Caco-2 (cell line): ENCODE results near the gene GSG1L. TPM values are rescaled to one million over a fixed set of nuclear protein-coding genes. Genes with fewer than 3 reads are reported as not detected.

ENCODE experiments used
- BruUV-seq: library from RNA; stranded (reverse); fragments of 400-500 nt; replicated peaks from 2 replicates; lab custom pipeline; 2021; lab: Mats Ljungman, UMichigan
- CTCF ChIA-PET: fragments of 300-600 bp; sonication (Branson Sonifier 250); formaldehyde crosslinking; loops from one replicate; lab custom pipeline; 2022; ENCODE audit warnings: antibody characterized with exemption; lab: Charles Lee
- POLR2A ChIA-PET: fragments of 300-600 bp; sonication (Branson Sonifier 250); formaldehyde crosslinking; loops from one replicate; lab custom pipeline; 2022; ENCODE audit warnings: antibody characterized with exemption; lab: Charles Lee
- DNase-seq, 2 experiments: peaks; one replicate each; pipeline versions ENCODE4 v3.0.0 to v3.0.0-alpha.2; 2020 to 2022
- H3K27me3 ChIP-seq: replicated peaks from 2 replicates; pipeline ENCODE4 v1.6.0; 2011; ENCODE audit warnings: low read length; ENCODE audit not compliant: control insufficient read depth, insufficient read depth
- H3K36me3 ChIP-seq: 2 replicates; pipeline ENCODE4 v1.5.1; 2011; ENCODE audit warnings: low read length; ENCODE audit not compliant: control insufficient read depth, insufficient read depth
- H3K4me1 ChIP-seq: fragments of 250-450 bp; sonication (Bioruptor Pico); 2 replicates; pipeline ENCODE4 v1.5.1; 2020; ENCODE audit warnings: mild to moderate bottlenecking
- H3K4me3 ChIP-seq: 2 replicates; pipeline ENCODE4 v1.5.1; 2011; ENCODE audit warnings: low read depth, mild to moderate bottlenecking, control low read depth, low read length
- H3K9me3 ChIP-seq: fragments of 250-450 bp; sonication (Bioruptor Pico); 2 replicates; pipeline ENCODE4 v1.5.1; 2020; ENCODE audit warnings: mild to moderate bottlenecking, moderate library complexity
- H3K27ac Mint-ChIP-seq: one replicate; pipeline ENCODE4 v1.8.0; 2022; ENCODE audit warnings: mixed read lengths; ENCODE audit not compliant: unreplicated experiment
- H3K27me3 Mint-ChIP-seq: one replicate; pipeline ENCODE4 v1.8.0; 2022; ENCODE audit warnings: mixed read lengths; ENCODE audit not compliant: insufficient read depth, unreplicated experiment
- H3K36me3 Mint-ChIP-seq: one replicate; pipeline ENCODE4 v1.8.0; 2022; ENCODE audit warnings: mild to moderate bottlenecking, mixed read lengths; ENCODE audit not compliant: insufficient read depth, unreplicated experiment
- H3K4me1 Mint-ChIP-seq: one replicate; pipeline ENCODE4 v1.8.0; 2022; ENCODE audit warnings: low read depth, mixed read lengths; ENCODE audit not compliant: unreplicated experiment
- H3K4me3 Mint-ChIP-seq: one replicate; pipeline ENCODE4 v1.8.0; 2022; ENCODE audit warnings: mild to moderate bottlenecking, moderate library complexity, mixed read lengths; ENCODE audit not compliant: unreplicated experiment
- H3K9me3 Mint-ChIP-seq: one replicate; pipeline ENCODE4 v1.8.0; 2022; ENCODE audit warnings: mixed read lengths; ENCODE audit not compliant: unreplicated experiment
- intact Hi-C: fragments of 100-400 bp; cut with micrococcal nuclease; formaldehyde crosslinking; loops from one replicate; pipeline ENCODE4 v1.10.0; 2022; ENCODE audit not compliant: unreplicated experiment
- total RNA-seq: library from RNA; stranded (reverse); gene quantifications from 2 replicates; pipeline ENCODE4 v1.2.3, GENCODE V29; 2022
- TF ChIP-seq, protein P1 (sequence below), 2 experiments: fragments of 200-600 bp in 1 of 2; IDR thresholded peaks; 1 replicate in 1 of 2; 2 replicates in 1 of 2; pipeline versions ENCODE4 v1.5.1 to v1.8.0; 2011 to 2022; ENCODE audit warnings: antibody characterized with exemption in 1 of 2, control low read depth in 1 of 2, inconsistent platforms in 1 of 2, low read depth in 1 of 2, low read length in 1 of 2, mild to moderate bottlenecking in 1 of 2, moderate library complexity in 1 of 2; ENCODE audit not compliant: insufficient read depth in 1 of 2, severe bottlenecking in 1 of 2, unreplicated experiment in 1 of 2

The GSG1L gene
- total RNA-seq, 1 experiment from 2014 or later: not detected

DNA sequence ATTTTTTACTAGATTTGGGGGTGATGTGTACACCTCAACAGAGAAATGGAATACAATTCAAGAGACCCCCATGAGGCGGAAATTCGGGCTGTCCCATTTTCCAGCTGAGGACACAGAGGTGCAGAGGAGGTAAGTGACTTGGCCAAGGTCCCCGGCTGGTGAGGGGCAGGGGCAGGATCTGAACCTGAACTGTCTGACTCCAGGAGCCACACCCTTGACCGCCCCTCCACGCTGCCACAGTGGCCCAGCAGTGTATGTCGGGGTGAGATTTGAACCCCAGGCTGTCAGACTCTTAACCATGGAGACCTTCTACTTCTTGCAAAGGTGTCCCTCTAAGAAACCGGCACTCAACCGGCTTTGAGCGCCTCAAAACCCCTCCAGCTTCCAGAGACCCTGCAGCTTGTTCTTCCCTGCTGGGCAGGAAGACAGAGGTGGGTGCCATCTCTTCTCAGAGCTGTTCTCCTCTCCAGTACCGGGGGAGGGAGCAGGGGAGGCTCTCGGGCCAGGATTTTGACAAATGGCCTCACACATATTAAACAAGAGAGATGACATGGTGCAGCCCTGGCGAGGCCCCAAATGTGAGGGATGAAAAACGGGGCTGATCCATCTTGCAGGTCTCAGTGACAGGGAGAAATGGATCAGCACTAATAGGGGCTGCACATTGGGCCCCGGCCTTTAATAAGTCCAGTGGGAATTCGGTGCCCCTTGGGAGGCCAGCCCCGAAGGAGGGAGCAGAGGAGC, 222.3 kb downstream of the GSG1L start:
- Mint-ChIP-seq H3K9me3 (no peaks in the 10 kb centered on the region), H3K27ac (no peak overlapping the region), H3K27me3 (peaks cover 14% of the 10 kb centered on the region), H3K4me1 (no peaks in the 10 kb centered on the region), H3K4me3 (no peak overlapping the region), H3K36me3 (no peaks in the 10 kb centered on the region)
- intact Hi-C loops: no loop called here
- no peaks in the 10 kb centered on the region for H3K9me3 ChIP-seq
- ChIA-PET CTCF (no interaction called here), POLR2A (no interaction called here)
- no TSS peak for BruUV-seq
- H3K4me1 ChIP-seq: no peaks in the 10 kb centered on the region
- H3K27me3 ChIP-seq: no peaks in the 10 kb centered on the region
- no peak for DNase-seq
- H3K4me3 ChIP-seq: no peak overlapping the region
- no peaks in the 10 kb centered on the region for H3K36me3 ChIP-seq
- TF ChIP-seq, protein P1, sequence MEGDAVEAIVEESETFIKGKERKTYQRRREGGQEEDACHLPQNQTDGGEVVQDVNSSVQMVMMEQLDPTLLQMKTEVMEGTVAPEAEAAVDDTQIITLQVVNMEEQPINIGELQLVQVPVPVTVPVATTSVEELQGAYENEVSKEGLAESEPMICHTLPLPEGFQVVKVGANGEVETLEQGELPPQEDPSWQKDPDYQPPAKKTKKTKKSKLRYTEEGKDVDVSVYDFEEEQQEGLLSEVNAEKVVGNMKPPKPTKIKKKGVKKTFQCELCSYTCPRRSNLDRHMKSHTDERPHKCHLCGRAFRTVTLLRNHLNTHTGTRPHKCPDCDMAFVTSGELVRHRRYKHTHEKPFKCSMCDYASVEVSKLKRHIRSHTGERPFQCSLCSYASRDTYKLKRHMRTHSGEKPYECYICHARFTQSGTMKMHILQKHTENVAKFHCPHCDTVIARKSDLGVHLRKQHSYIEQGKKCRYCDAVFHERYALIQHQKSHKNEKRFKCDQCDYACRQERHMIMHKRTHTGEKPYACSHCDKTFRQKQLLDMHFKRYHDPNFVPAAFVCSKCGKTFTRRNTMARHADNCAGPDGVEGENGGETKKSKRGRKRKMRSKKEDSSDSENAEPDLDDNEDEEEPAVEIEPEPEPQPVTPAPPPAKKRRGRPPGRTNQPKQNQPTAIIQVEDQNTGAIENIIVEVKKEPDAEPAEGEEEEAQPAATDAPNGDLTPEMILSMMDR (IDR thresholded peaks at IDR 0.05; ENCODE audit: insufficient read depth in 1 of 2, low read depth in 1 of 2, low read length in 1 of 2, severe bottlenecking in 1 of 2, unreplicated experiment in 1 of 2): no peak

DNA sequence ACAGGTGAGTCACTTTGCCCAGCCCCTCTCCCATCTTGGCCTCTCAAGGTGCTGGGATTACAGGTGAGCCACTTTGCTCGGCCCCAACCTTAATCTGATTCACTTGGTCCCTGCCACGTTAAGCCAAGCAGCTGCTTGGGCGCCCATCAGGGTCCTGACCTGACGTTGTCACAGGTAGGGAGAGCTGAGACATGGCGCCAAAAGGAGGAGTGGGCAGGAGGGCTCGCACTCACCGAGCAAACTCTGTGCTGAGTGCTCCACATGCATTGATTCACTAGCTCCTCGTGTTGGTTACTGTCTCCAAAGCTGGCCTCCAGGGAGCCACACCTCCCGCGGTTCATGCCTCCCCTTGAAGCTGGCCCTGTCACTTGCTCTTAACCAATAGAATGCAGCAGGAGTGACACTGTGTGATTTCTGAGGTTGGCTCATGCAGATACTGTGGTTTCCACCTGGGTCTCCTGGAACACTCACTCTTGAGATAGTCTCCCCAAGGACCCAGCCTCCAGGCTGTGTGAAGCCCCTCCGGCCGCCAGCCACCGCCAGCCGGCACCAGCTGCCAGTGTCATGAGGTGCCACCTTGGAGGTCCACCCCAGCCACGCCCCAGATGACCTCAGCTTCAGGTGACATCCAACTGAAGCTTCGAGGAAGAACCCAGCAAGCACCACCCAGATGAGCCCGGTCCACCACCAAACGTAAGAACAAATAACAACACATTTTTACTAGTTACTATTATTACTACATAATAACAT, 223.0 kb downstream of the GSG1L start:
- DNase-seq: no peak
- Mint-ChIP-seq H3K4me3 (no peak overlapping the region), H3K27me3 (peaks cover 14% of the 10 kb centered on the region), H3K4me1 (no peaks in the 10 kb centered on the region), H3K36me3 (no peaks in the 10 kb centered on the region), H3K9me3 (no peaks in the 10 kb centered on the region), H3K27ac (no peak overlapping the region)
- Histone ChIP-seq H3K4me1 (no peaks in the 10 kb centered on the region), H3K27me3 (no peaks in the 10 kb centered on the region), H3K36me3 (no peaks in the 10 kb centered on the region), H3K4me3 (no peak overlapping the region), H3K9me3 (no peaks in the 10 kb centered on the region)
- intact Hi-C loops: no loop called here
- TF ChIP-seq, protein P1 (IDR thresholded peaks at IDR 0.05; ENCODE audit: insufficient read depth in 1 of 2, low read depth in 1 of 2, low read length in 1 of 2, severe bottlenecking in 1 of 2, unreplicated experiment in 1 of 2): no peak
- BruUV-seq: no TSS peak
- ChIA-PET POLR2A (no interaction called here), CTCF (no interaction called here)

DNA sequence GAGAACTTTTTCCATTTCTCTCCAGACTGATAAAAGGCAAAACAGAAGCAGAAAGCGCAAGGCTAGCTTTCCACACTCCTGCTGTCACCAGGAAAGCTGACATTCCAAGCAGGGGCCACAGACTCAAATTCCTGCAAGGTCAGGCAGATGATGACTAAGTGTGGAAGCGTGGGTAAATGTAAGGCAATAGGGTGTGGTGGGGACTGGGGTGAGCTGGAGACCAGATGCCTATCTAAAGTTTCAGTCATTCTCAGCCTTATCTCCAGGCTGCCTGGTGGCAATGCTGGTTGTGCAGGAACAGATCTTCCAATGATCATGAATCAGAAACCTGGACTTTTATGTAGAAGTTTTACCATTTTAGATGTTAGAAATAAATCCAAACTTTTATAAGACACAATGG, 224.1 kb downstream of the GSG1L start:
- intact Hi-C loops: no loop called here
- BruUV-seq: no TSS peak
- Mint-ChIP-seq H3K4me3 (no peak overlapping the region), H3K9me3 (peaks cover 7% of the 10 kb centered on the region), H3K4me1 (no peaks in the 10 kb centered on the region), H3K27me3 (peaks cover 20% of the 10 kb centered on the region), H3K36me3 (no peaks in the 10 kb centered on the region), H3K27ac (no peak overlapping the region)
- TF ChIP-seq, protein P1 (IDR thresholded peaks at IDR 0.05; ENCODE audit: insufficient read depth in 1 of 2, low read depth in 1 of 2, low read length in 1 of 2, severe bottlenecking in 1 of 2, unreplicated experiment in 1 of 2): no peak
- no peaks in the 10 kb centered on the region for H3K4me1 ChIP-seq
- no peaks in the 10 kb centered on the region for H3K27me3 ChIP-seq
- ChIA-PET POLR2A (no interaction called here), CTCF (no interaction called here)
- no peaks in the 10 kb centered on the region for H3K36me3 ChIP-seq
- H3K9me3 ChIP-seq: no peaks in the 10 kb centered on the region
- no peak for DNase-seq
- no peak overlapping the region for H3K4me3 ChIP-seq
